Daoy (cell line): ENCODE results near the gene CRYL1. TPM values are rescaled to one million over a fixed set of nuclear protein-coding genes. Genes with fewer than 3 reads are reported as not detected.

Experiments used
- DNase-seq: peaks from one replicate; pipeline ENCODE4 v3.0.0-alpha.2; 2015; ENCODE audit warnings: low read depth
- total RNA-seq: library from RNA; depleted of rRNA; stranded (reverse); fragments of >200 nt; shearing (Covaris generic); gene quantifications from 2 replicates; pipeline ENCODE4 v1.2.3, GENCODE V29; 2014

CRYL1 gene
- total RNA-seq, 1 experiment from 2014 or later, result 3.5 TPM

- peak; percentile 44 for DNase-seq
Observed at GRCh38 chr13:20424949-20425348, 100.7 kb downstream of the CRYL1 start.

- DNase-seq, result no peak
Observed at GRCh38 chr13:20424559-20424852, 101.2 kb downstream of the CRYL1 start.

- no peak for DNase-seq
Observed at GRCh38 chr13:20422362-20422761, 103.3 kb downstream of the CRYL1 start.

GRCh38 chr13:20420938-20421337 is 104.7 kb downstream of the CRYL1 start:
- DNase-seq, result no peak

GRCh38 chr13:20418953-20419352 is 106.7 kb downstream of the CRYL1 start:
- no peak for DNase-seq

- DNase-seq, result no peak
Observed at GRCh38 chr13:20416223-20416745, 109.4 kb downstream of the CRYL1 start.

GRCh38 chr13:20415694-20416107 is 110.0 kb downstream of the CRYL1 start:
- DNase-seq, result no peak

GRCh38 chr13:20415306-20415679 is 110.4 kb downstream of the CRYL1 start:
- DNase-seq, result no peak

- no peak for DNase-seq
Observed at GRCh38 chr13:20414546-20415305, 110.9 kb downstream of the CRYL1 start.

GRCh38 chr13:20412691-20413355 is 112.8 kb downstream of the CRYL1 start:
- no peak for DNase-seq

GRCh38 chr13:20411638-20412342 is 113.9 kb downstream of the CRYL1 start:
- DNase-seq, result no peak

GRCh38 chr13:20410726-20411125 is 114.9 kb downstream of the CRYL1 start:
- no peak for DNase-seq

GRCh38 chr13:20408181-20408580 is 117.5 kb downstream of the CRYL1 start:
- DNase-seq, result no peak

- no peak for DNase-seq
Observed at GRCh38 chr13:20407759-20408158, 117.9 kb downstream of the CRYL1 start.

- no peak for DNase-seq
Observed at GRCh38 chr13:20405691-20406090, 120.0 kb downstream of the CRYL1 start.

- no peak for DNase-seq
Observed at GRCh38 chr13:20404488-20405222, 121.0 kb downstream of the CRYL1 start.

GRCh38 chr13:20403826-20404225 is 121.8 kb downstream of the CRYL1 start:
- DNase-seq, result no peak

- DNase-seq, result no peak
Observed at GRCh38 chr13:20402881-20403280, 122.8 kb downstream of the CRYL1 start.

- DNase-seq, result peak; percentile 44
Observed at GRCh38 chr13:20401931-20402856, 123.5 kb downstream of the CRYL1 start.

GRCh38 chr13:20401531-20401930 is 124.1 kb downstream of the CRYL1 start:
- DNase-seq, result no peak

- peak; percentile 13 for DNase-seq
Observed at GRCh38 chr13:20400774-20401173, 124.9 kb downstream of the CRYL1 start.
